8988T (cell line): Measurements from ENCODE around the gene ALDH1L2.

Experiments used
- DNase-seq: peaks from one replicate; pipeline ENCODE4 v3.0.0; 2011

Gene ALDH1L2

GRCh38 chr12:105083031-105083430 is 1.2 kb downstream of the ALDH1L2 start:
- DNase-seq, result no peak

DNA sequence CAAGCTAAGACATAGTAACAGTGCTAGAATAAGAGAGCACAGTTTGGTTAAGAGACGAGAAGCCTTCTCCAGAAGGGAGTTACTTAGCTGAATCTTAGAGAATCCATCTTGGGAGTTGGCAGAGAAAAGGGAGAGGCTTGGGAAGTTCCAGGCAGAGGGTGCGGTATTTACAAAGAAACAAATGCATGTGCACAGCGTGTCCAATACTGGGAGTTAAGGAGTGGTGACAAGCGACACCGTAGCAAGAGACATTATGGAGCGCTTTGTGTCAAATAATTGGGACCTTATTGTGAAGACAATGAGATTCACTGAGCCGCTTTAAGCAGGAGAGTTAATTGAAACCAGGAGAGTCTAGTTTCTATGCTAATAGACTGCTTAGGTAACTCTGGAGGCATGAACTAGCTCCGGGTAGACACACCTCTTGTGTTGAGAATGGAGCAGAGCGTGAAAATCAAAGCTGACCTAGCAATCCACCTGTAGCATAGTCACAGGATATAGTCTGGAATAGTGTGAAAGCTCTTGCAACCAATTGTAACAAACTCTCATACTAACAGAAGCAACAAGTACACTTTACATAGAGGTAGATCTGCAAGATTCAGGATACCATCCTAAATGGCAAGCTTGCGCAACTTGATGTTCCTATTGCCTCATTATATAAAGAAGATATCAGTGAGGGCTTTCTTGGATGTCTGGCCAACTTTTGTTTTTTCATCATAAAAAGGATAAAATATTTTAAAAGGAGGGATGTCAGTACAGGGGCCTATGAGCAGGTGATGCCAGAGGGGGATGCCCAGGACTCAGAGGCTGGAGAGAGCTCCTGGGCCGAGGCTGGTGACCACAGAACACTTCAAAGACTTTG is 5.3 kb downstream of the ALDH1L2 start:
- no peak for DNase-seq

- DNase-seq, result no peak
Observed at GRCh38 chr12:105077435-105077834, 6.8 kb downstream of the ALDH1L2 start.

- DNase-seq, result no peak
Observed at GRCh38 chr12:105076913-105077312, 7.3 kb downstream of the ALDH1L2 start.

GRCh38 chr12:105076098-105076497 is 8.2 kb downstream of the ALDH1L2 start:
- no peak for DNase-seq

DNA sequence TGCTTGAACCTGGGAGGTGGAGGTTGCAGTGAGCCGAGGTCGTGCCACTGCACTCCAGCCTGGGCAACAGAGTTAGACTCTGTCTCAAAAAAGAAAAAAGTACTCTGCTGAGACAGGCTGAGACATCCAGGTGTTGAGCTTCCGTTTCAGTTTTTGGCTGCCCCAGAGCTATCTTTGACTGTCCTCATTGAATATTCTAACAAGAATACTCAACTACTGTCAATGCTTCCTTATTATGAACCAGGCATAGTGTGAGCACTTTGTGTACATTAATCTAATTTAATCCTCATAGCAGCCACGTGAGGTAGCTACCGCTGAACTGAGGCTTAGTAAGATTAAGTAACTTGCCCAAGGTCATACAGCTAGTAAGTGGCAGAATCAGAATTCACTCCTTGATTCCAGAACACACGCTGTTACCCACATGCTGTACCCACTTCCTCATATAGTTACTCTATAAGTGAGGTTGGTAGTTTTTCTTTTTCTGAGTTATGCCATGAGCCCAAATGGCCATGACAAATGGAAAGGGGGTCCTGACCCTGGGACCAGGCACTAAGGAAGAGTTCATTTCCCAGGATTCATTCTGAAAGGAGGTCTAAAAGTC is 11.3 kb downstream of the ALDH1L2 start:
- no peak for DNase-seq

DNA sequence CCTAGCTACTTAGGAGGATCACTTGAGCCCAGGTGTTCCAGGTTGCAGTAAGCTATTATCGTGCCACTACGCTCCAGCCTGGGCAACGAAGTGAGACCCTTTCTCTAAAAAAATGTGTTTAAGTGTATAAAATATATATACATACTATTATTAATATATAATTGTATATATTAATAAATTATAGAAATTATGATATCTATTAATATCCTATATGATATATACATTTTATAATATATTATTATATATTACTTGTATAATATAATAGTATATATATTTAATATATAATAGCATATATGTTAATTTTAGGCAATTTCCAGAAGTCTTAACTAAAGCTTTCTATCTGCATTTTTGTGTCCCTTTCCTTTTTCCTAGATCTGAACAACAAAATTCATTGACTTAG is 12.3 kb downstream of the ALDH1L2 start:
- no peak for DNase-seq

DNA sequence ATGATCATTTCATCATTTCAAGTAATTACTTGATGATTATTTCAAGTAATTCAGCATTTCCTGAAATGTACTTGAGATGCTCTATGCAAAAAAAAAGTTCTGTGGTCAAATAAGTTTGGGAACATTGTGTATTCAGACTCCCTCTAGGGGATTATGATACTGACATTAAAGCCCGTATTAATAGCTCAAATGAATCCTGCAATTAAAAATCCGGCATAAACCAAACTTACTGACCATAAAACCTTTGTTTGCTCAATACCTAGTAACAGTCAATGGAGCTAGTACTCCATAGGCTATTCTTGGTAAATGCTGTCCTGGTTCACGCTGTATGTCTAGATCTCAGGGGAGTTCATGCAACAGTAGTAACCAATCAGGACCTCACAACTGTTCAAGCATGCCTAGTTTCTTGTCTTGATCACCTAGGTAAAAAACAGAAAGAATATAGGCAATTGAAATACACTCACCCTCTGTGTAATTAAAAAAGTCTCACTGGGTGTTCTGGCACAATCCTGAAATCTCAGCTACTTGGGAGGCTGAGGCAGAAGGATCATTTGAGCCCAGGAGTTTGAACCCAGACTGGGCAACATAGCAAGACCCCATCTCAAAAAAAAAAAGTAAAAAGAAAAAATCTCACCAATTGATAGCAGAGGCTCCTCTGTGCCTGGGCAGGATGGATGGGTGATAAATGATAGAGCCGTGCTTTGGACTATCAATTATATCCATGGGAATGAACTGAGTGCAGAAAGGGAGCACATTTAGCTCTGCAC is 14.1 kb downstream of the ALDH1L2 start:
- DNase-seq, result no peak

DNA sequence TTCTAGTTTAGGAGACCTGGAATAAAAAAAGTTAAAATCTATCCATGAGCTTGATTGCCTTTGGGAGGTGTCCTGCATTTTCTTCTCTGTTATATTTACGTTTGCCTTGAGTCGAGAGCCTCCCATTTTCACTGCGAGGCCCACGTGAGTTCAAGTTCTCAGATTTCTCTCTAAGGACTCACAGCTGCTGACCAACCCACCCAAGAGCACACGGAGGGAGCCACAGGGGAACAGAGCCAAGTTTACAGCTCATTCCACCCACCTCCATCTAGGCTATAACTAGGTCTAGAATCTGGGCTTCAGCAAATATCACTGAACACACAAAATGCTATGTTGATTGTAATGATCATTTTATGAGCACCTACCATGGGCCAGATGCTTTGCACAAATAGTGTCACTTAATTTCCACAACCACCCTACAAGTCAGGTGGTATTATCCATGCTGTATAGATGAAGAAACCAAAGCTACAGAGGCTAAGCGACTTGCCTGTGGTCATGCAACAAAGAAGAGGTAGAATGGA is 16.7 kb downstream of the ALDH1L2 start:
- no peak for DNase-seq

DNA sequence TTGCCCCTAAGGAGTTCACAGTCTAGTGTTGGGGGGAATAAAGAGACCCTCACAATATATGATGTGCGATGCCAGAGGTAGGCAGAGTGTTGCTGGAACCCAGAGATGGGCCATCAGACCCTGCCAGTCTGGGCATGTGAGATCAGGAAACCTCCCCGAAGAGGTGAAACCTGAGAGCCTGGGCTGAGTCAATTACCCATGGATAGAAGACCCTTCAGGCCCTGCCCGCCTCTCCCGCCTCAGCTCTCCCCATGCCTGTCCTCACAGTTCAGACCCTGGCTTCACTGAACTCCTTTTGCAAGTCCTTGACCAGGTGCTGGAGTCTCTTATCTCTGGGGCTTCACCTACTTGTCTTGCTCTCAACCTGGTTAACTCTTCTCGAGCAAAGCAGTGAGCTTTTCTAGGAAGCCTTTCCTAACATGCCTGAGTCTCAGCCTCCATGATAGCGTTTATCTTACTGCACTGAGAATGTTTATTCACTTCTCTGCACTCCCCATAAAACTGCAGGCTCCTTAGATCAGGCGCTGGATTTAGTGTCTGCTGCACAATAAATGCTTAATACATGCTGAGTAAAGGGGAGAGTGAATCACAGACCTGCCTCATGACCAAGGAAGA is 19.6 kb downstream of the ALDH1L2 start:
- DNase-seq, result no peak

DNA sequence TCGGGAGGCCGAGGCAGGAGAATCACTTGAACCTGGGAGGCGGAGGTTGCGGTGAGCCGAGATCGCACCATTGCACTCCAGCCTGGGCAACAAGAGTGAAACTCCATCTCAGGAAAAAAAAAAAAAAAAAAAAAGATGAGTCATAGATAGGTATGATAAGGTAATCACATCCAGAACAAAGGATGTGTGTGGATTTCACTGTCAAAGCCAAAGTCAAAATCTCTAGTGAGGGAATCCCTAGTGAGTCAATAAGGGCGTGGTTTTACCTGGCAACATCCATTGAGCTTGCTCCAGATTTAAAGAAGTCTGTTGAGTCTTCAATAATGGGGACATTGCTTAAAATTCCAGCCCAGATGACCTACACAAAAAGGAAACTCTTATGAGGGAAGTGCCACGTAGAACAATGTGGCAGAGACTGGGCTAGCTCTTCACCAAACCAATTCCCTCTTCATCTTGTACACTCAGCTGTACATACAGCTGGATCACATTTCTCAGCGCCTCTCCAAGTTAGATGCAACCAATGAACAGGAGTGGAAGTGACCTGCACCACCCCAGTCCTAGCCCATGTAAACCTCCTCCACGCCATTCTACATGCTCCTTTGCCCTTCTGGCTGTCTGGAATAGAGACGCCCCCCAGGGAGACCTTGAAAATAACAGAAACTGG is 23.4 kb downstream of the ALDH1L2 start:
- DNase-seq, result no peak

GRCh38 chr12:105057174-105057573 is 27.1 kb downstream of the ALDH1L2 start:
- DNase-seq, result no peak

- DNase-seq, result peak; percentile 6
Observed at GRCh38 chr12:105053116-105053572, 31.1 kb downstream of the ALDH1L2 start.

DNA sequence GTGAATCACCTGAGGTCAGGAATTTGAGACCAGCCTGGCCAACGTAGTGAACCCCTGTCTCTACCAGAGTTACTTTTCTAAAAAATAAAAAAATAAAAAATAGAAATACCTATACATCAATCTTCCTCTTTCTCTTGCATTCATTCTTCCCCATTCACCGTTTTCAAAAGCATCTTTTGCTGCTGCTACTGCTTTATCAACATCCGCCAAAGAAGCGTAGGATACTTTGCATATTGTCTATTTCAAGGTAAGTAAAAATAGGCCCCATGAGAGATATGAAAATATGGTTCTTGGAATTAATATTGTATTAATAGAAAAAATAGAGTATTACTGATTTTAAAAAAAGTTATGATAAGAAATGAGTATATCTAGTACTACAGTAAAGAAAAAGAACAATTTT is 32.3 kb downstream of the ALDH1L2 start:
- DNase-seq, result no peak

- no peak for DNase-seq
Observed at GRCh38 chr12:105048315-105048714, 35.9 kb downstream of the ALDH1L2 start.

DNA sequence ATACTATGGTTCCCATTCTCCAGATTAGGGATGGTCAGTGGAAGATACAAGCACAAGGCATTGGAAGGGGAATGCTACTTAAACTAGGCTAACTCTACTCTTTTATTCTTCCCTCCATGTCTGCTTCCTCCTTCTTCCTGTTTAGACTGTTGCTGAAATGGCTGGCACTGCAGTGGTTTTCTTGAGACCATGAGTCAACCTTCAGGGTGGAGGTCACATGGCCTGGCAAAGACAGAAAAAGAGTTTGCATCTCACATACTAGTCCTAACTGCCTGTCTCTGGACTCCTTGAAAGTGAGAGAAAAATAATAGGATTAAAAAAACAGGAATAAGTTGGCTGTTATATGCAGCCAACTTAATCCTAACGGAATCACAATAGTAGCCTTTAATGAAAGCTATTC is 37.0 kb downstream of the ALDH1L2 start:
- no peak for DNase-seq

- DNase-seq, result no peak
Observed at GRCh38 chr12:105041186-105041585, 43.1 kb downstream of the ALDH1L2 start.

DNA sequence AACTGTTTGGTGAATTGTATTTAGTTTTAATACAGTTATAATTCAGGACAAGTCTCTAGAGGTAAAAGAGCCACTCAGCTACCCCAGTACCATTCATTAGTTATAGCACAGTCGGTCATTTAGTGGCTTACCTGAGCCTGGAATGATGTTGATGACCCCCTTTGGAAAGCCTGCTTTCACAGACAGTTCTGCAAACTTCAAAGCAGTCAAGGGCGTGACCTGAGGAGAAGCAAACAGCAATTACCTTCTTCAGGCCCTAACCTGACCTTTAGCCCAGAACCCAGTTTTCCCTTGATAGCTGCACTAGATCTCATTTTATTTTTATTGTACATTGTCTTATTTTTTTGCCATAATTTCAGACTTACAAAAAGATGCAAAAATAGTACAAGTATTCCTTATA is 43.8 kb downstream of the ALDH1L2 start:
- no peak for DNase-seq

- DNase-seq, result no peak
Observed at GRCh38 chr12:105036937-105037649, 47.2 kb downstream of the ALDH1L2 start.

- DNase-seq, result no peak
Observed at GRCh38 chr12:105033851-105034250, 50.4 kb downstream of the ALDH1L2 start.

- DNase-seq, result no peak
Observed at GRCh38 chr12:105032703-105033357, 51.4 kb downstream of the ALDH1L2 start.
